ENCODE results near the gene MEGF6. TPM values are rescaled to one million over a fixed set of nuclear protein-coding genes. Genes with fewer than 3 reads are reported as not detected.

The MEGF6 gene
- total RNA-seq, 4 donors from 2014 or later: 0.88 to 69.0 (median 36.9) TPM

DNA sequence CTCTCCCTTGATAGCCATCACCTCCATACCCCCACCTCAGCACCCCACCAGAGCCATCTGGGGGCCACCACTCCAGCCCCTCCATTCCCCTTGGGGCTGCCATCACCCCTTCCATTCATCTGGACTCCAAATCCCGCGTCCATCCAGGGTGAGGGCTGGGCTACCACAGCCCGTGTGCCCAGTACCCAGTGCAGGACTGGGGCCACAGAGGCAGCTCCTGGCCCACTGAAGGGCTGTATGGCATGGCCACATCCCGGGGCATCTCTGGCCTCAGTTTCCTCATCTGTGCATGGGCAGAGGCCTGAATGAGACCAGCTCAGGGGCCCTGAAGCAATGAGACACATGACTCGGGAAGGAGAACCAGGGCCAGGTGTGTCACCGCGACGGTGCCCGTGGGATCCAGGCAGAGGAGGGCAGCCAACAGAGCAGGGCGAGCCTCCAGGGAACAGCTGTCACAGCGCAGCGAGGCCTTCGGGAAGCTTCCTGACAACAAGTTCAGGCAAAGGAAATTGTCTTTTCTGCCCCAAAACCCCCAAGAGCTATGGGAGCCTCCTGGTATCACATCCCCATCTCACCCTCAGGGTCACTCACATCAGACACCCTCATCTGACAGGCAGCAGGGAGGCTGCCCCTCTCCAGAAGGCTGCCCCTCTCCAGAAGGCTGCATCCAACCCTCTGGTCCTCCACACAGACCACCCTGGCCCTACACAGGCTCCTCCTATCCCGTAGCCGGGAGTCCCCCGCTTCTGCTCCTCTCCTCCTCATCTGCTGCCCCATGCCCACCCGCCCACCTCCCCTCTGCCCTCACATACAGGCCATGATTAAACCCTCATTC lies 76.3 kb downstream of the MEGF6 start:
- no peaks in the 10 kb centered on the region for H3K4me1 ChIP-seq
- no peak overlapping the region for H3K4me3 ChIP-seq
- no peaks in the 10 kb centered on the region for H3K27me3 ChIP-seq
- H3K36me3 ChIP-seq: no peaks in the 10 kb centered on the region
- intact Hi-C loops (cut with DNase I; ENCODE audit: low total_unique reads): no loop called here
- DNase-seq: no peak
- no peaks in the 10 kb centered on the region for H3K9me3 ChIP-seq
- no peak for TF ChIP-seq POLR2A (IDR thresholded peaks at IDR 0.05)
- TF ChIP-seq, protein P1, sequence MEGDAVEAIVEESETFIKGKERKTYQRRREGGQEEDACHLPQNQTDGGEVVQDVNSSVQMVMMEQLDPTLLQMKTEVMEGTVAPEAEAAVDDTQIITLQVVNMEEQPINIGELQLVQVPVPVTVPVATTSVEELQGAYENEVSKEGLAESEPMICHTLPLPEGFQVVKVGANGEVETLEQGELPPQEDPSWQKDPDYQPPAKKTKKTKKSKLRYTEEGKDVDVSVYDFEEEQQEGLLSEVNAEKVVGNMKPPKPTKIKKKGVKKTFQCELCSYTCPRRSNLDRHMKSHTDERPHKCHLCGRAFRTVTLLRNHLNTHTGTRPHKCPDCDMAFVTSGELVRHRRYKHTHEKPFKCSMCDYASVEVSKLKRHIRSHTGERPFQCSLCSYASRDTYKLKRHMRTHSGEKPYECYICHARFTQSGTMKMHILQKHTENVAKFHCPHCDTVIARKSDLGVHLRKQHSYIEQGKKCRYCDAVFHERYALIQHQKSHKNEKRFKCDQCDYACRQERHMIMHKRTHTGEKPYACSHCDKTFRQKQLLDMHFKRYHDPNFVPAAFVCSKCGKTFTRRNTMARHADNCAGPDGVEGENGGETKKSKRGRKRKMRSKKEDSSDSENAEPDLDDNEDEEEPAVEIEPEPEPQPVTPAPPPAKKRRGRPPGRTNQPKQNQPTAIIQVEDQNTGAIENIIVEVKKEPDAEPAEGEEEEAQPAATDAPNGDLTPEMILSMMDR (IDR thresholded peaks at IDR 0.05): no peak
- H3K27ac ChIP-seq: no peak overlapping the region

DNA sequence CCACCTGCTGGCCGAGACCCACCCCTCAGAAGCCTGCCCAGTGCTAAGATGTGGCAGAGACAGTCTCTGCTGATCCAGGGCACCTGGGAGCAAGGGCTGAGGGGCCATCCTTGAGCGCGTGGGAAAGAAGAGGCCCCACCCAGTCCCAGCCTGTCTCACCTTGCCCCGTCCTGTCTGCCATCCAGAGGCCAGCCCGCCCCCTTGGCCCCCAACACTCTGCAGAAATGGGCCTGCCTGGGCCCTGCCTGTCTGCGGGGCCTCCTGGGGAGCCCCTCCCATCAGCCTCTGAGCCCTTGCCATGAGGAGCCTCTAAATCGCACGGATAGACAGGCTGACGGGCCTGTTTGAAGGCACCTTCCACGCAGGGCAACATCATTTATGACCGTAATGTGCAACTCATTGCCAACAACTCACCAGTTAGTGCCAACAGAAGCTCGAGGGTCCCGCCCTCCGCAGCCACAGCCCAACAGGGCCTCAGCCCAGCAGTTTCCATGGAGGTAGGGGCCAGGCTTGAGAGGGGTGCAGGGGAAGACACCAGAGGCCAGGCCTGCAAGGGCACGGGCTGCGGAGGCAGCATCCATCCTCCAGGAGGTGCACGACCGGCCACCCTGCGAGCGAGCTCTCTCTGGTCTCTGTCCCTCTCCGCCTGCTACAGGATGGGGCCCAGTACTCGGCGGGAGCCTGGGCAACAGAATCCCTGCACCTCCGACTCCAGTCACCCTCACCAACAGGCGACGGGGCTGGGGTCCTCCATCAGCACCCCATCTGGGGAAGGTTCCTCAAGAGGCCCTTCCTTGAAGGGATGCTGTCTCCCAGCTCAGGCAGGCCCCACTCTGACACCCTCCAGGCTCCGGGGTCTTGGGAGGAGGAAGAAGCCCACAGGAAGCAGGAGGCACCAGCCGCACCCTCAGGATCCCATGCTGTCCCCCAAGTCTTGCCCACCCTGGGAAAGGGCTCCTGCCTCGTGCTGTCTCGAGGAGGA lies 78.0 kb downstream of the MEGF6 start:
- no peak for DNase-seq
- no peak for TF ChIP-seq POLR2A (IDR thresholded peaks at IDR 0.05)
- TF ChIP-seq, protein P1 (IDR thresholded peaks at IDR 0.05): no peak
- intact Hi-C loops (cut with DNase I; ENCODE audit: low total_unique reads): no loop called here
- no peaks in the 10 kb centered on the region for H3K4me1 ChIP-seq
- no peak overlapping the region for H3K27ac ChIP-seq
- H3K36me3 ChIP-seq: no peaks in the 10 kb centered on the region
- no peaks in the 10 kb centered on the region for H3K9me3 ChIP-seq
- no peaks in the 10 kb centered on the region for H3K27me3 ChIP-seq
- no peak overlapping the region for H3K4me3 ChIP-seq

DNA sequence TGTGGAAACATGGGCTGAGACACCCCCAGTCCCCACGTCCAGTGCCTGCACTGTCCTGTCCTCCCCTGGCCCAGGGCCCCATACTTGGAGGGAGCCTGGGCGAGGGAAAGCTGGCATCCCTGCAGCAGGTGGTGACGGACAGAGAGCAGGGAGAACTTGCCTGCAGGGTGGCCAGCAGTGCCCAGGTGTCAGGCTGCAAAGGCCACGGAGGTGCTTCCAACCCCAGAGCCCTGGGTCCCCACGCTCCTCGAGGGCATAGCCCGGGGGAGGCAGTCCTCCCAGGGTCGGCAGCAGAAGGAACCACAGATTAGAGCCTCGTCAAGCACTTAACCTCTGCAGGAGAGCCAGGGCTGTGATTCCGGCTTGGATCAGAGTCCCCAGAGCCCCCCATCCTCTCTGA lies 79.4 kb downstream of the MEGF6 start:
- intact Hi-C loops (cut with DNase I; ENCODE audit: low total_unique reads): no loop called here
- no peaks in the 10 kb centered on the region for H3K9me3 ChIP-seq

DNA sequence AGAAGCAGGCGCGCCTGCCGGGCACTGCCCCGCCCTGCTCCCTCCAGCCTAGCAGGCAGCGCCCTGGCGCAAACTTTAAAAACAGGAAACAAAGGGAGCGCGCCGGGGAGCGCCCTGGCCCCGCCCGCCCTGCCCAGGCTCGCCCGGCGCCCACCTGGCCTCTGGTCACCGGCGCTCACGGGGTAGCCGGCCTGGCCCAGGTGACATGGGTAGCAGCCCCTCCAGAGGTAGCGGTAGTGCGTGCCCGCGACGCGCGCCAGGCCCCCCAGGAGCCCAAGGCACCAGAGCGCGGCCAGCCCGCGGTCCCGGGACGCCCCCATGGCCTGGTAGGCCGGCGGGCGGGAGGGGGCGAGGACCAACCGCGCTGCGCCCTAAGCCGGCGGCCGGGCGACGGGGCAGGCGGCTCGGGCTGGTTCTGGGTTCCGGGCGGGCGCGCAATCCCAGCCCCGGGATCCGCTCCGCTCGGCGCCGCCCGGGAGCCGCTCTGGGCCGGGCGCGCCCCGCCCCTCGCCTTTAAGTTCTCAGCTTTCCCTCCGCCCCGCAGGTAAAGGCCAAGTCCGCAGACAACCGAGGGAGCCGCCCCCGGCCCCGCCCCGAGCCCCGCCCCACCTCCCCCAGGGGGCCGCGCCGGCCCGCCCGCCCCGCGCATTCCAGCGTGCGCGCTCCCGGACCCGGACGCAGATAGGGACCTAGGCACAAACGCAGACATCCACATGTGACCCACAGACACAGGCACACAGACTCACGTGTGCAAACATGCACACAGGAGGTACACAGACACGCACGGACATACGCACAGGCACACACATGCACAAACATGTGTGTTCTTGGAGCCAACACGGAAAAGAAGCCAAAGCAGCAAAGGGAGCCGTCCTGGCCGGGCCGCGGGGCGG lies 80.1 kb downstream of the MEGF6 start:
- no peaks in the 10 kb centered on the region for H3K36me3 ChIP-seq
- no peaks in the 10 kb centered on the region for H3K4me1 ChIP-seq
- peak overlapping the region; percentile 40 to 75 for H3K27ac ChIP-seq
- H3K4me3 ChIP-seq: peak overlapping the region; percentile 28 to 72
- TF ChIP-seq, protein P1 (IDR thresholded peaks at IDR 0.05): no peak
- peak; percentile 57 to 73 for TF ChIP-seq POLR2A (IDR thresholded peaks at IDR 0.05)
- H3K27me3 ChIP-seq: no peaks in the 10 kb centered on the region
- no peaks in the 10 kb centered on the region for H3K9me3 ChIP-seq
- peak; percentile 74 to 81 for DNase-seq
- intact Hi-C loops (cut with DNase I; ENCODE audit: low total_unique reads): no loop called here

More for the DNA sequence above, 79.4 kb downstream of the MEGF6 start:
- TF ChIP-seq, protein P1 (IDR thresholded peaks at IDR 0.05): no peak
- H3K36me3 ChIP-seq: no peaks in the 10 kb centered on the region
- no peak for DNase-seq
- peak overlapping the region; percentile 17 to 75 for H3K27ac ChIP-seq
- no peaks in the 10 kb centered on the region for H3K4me1 ChIP-seq
- peak overlapping the region in 1 of 2 donors; percentile 72 for H3K4me3 ChIP-seq
- H3K27me3 ChIP-seq: no peaks in the 10 kb centered on the region

Measured in uterus (tissue), 4 donors.